HG03442 (cell line): ENCODE data around the gene NRN1L.

Experiments used
- ATAC-seq: cut with Tn5 transposase; IDR thresholded peaks from one replicate; pipeline ENCODE4 v1.9.1; 2021; ENCODE audit warnings: mild to moderate bottlenecking, moderate library complexity; ENCODE audit not compliant: unreplicated experiment

The NRN1L gene

GRCh38 chr16:67915831-67916723, 31.4 kb downstream of the NRN1L start:
- ATAC-seq, result no peak

DNA sequence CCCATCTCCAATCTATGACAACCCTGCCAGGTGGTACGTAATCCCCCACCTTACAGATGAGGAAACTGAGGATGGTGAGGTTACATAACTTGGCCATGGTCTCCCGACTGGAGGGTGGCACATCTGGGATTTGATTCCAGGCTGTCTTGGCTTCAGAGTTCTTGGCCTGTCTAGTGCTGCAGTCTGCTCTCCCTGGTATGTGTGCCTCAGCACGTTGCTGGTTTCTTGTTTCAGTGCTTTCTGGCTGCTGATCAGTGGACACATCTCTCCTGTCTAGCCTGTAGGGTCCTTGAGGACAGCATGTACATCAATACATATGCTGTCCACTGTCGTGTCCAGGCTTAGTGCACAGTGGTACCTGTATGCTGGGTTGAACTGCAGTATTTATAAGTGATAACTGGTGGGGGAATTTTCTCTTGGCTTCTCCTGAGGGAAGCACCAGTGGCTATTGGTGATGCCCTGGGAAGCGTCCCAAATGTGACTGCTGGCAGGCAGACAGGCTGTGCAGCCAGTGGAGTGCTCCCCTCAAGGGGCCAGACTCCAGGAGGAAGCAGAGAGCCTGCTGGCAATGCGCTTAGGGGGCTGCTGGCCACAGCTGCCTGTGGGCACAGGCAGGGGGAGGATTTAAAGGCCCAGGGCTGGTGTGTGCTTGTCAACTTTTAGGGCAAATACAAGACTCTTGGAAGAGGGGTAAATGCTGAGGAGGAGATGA, 32.6 kb downstream of the NRN1L start:
- no peak for ATAC-seq

DNA sequence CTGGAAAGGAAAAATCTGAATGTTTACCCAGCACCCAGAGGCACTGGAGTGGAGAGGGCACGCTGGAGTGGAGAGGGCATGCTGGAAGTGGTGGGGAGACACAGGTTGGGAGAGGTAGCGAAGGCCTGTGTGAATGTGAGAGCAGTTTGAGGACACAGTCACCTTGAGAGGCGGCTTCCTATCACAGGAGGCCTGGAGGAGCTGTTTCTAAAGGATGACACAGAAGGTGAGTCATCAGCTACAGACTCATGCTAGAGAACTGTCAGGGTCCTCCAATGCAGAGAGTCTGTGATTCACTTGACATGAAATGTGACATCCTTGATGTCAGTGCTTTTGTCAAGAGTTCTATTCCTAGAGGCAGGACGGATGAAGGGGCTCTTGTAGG, 33.2 kb downstream of the NRN1L start:
- ATAC-seq, result no peak

GRCh38 chr16:67919622-67920221, 35.0 kb downstream of the NRN1L start:
- ATAC-seq, result no peak

- ATAC-seq, result no peak
Observed at GRCh38 chr16:67922221-67922620, 37.5 kb downstream of the NRN1L start.

GRCh38 chr16:67922740-67923139, 38.1 kb downstream of the NRN1L start:
- no peak for ATAC-seq

DNA sequence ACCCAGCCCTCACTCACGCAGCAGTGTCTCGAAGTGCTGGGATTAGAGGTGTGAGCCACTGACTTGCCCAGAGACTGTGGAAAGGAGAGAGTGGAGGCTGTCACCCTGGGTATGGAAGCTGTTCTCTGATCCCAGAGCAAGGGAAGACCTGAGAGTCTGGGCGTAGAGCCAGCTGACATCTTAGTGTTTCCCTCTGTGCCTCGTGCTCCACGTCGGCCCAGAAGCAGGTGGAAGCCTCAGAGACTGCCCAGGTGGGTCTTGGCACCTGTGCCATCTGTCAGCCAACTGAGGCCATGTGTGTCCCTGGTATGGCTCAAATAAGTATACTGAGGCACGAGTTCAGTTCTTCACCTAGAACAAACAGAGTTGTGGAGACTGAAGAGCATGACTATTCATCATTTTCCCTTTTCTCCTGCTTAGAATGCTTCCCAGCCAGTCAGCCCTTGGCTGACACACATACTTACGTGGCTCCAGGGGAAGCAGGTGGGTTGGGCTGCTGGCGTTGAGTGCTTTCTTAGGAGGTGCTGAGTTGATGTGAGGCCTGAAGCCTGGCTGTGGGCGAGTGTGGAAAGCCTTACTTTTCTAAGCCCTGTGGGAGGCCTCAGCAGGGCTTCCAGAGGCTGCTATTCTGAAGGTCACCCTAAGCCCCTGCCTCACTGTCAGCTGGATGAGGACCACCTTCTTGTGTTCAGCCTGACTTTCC, 38.9 kb downstream of the NRN1L start:
- ATAC-seq, result no peak

GRCh38 chr16:67924140-67924906, 39.6 kb downstream of the NRN1L start:
- ATAC-seq, result no peak

DNA sequence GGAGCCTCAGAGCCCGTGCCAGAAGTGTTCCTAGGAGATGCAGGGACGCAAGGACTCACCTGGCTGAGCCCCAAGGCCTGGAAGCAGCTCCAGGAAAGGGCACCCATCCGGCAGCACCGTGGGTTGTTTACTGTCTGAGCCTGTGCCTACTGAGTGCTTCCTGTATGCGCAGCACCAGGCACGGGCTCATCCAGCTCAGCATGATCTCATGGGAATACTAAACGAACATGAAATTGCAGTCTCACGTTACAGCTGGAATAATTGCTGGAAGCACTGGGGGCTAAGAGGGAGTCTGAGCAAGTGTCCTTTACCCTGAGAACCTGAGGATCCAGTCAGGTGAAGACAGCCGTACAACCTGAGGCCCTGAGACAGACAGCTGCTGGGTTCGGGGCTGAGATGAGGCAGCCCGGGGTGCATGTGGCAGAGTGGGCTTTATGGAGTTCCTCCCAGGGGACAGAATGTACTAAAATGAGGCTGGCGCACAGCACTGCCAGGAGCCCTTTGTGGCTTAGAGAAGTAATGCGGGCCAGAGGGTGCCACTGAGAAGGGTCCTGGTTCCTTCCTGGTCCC, 41.6 kb downstream of the NRN1L start:
- no peak for ATAC-seq

GRCh38 chr16:67927131-67927941, 42.7 kb downstream of the NRN1L start:
- ATAC-seq, result no peak

- no peak for ATAC-seq
Observed at GRCh38 chr16:67928147-67928546, 43.5 kb downstream of the NRN1L start.

DNA sequence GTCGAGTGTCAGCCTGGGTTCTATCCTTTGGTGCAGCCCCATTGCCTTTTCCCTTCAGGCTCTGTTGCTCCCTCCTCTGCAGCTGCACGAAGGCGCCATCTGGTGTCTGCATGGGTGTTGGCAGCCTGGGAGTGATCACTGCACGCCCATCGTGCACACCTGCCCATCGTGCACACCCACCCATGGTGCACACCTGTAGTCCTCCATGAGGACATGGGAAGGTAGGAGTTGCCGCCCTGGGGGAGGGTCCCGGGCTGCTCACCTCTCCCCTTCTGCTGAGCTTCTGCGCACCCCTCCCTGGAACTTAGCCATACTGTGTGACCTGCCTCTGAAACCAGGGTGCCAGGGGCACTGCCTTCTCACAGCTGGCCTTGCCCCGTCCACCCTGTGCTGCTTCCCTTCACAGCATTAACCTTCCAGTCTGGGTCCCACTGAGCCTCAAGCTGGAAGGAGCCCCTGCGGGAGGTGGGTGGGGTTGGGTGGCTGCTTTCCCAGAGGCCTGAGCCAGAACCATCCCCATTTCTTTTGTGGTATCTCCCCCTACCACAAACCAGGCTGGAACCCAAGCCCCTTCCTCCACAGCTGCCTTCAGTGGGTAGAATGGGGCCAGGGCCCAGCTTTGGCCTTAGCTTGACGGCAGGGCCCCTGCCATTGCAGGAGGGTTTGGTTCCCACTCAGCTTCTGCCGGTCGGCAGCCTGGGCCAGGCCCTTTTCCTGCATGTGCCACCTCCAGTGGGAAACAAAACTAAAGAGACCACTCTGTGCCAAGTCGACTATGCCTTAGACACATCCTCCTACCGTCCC, 44.1 kb downstream of the NRN1L start:
- peak; percentile 49 for ATAC-seq

GRCh38 chr16:67930191-67930590, 45.5 kb downstream of the NRN1L start:
- no peak for ATAC-seq

- no peak for ATAC-seq
Observed at GRCh38 chr16:67930678-67931211, 46.1 kb downstream of the NRN1L start.

- no peak for ATAC-seq
Observed at GRCh38 chr16:67931712-67932461, 47.2 kb downstream of the NRN1L start, which contains the start of gene CTRL. Gene CTRL (minus strand): TSS chr16:67931862. CDS start chr16:67931852, 10 bp downstream.

- no peak for ATAC-seq
Observed at GRCh38 chr16:67932462-67932840, 47.8 kb downstream of the NRN1L start.

DNA sequence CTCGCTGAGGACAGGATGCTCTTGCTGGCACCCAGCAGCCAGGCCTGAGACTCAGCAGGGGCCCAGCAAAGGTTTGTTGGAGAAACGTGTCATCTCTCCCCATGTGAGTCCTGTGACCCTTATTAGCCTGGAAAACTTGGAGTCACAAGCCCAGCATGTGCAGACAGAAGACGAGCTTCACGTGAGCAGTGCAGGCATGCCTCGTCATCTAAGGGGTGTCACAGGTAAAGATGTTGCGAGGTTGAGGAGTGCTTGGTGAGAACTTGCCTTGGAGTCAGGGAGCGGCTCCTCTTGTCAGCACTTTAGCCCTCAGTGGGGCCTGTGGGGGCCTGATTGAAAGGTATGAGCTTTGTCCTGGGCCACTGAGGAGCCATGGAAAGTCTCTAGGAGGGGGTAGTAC, 49.1 kb downstream of the NRN1L start:
- no peak for ATAC-seq
